DMS153 (cell line): ENCODE data around the gene HOXA9.

Experiments used
- DNase-seq: peaks from one replicate; lab custom pipeline; 2025; lab: John Stamatoyannopoulos, UW

The HOXA9 gene

DNA sequence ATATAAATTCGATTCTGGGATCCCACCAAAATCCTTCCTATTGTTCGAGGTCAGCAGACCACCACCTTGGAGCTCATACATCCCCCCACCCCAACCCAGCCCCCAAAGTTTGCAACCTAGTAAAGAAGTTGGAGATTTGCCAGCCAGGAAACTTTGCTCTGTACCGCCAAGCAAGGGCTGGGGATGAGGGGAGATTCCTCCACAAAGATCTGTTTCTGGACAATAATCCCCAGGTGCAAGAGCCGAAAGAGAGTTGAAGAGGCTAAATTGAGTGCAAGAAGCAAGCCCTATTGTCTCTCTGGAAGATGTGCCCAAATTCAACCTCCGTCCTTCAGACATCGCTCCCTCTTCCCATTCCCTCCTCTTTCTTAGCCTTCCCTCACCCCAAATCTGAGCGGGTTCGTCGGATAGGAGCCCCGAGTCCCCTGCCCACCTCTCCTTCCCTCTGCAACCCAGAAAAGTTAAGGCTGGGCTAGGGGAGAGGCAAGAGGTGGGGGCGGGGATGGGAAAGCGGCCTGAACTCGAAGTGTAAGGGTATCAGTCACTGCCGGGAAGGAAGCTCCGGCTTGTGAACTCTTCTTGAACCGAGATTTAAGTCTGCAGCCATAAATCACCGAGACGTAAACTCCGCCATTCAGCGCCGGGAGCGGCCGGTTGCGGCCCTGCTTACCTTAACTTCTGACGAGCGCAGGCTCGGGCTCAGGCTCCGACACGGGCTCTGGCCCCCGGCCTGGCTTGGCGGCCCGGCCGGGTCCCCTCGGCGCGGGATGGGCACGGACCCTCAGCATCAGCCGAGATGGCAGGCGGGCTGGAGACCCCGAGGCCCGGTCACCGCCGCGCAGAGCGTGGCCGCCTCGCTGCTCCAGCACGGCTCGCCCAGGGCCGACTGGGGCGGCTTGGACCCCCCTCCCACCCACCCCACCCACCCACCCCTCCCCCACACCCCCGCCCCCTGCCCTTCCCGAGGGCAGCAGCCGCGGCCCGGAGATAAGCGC is 52.1 kb downstream of the HOXA9 start:
- DNase-seq: no peak
